ENCODE data around the gene YKT6.

YKT6 gene

DNA sequence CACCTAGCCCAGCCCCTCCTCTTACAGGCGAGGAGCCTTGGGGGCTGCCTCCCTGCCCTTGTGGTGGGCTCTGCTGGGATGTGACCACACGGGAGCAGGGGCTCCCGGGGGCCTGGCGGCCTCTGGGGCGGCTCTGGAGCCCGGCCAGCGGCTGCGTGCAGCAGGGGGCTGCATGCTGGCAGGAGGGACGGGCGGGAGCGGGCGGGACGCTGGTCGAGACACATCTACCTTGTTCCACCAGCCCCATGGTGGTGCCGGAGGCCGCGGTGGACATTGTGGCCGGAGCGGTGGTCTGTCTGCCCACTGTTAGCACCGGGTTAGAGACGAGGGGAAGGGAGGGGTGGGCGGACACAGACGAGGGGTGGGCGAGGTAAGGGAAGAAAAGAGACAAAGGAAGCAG lies 38.6 kb downstream of the YKT6 start:
- no peak overlapping the region for H3K27ac ChIP-seq
- H3K36me3 ChIP-seq = no peaks in the 10 kb centered on the region
- H3K27me3 ChIP-seq = no peaks in the 10 kb centered on the region
- no peak overlapping the region for H3K4me2 ChIP-seq
- no peak for TF ChIP-seq Cebpa-rat (IDR thresholded peaks at IDR 0.05)
- peaks cover 0 to 30% (median 14%) of the 10 kb centered on the region in 10 experiments; a peak in 11 of 20 replicates for H3K4me1 ChIP-seq
- no peak overlapping the region for H3K4me3 ChIP-seq
- no peak overlapping the region for H3K9ac ChIP-seq
- no peaks in the 10 kb centered on the region for H3K9me3 ChIP-seq (replicated peaks in 1 of 11)
- peaks cover 0 to 13% (median 0%) of the 10 kb centered on the region in 11 experiments; a peak in 1 of 22 replicates for H4K20me1 ChIP-seq

DNA sequence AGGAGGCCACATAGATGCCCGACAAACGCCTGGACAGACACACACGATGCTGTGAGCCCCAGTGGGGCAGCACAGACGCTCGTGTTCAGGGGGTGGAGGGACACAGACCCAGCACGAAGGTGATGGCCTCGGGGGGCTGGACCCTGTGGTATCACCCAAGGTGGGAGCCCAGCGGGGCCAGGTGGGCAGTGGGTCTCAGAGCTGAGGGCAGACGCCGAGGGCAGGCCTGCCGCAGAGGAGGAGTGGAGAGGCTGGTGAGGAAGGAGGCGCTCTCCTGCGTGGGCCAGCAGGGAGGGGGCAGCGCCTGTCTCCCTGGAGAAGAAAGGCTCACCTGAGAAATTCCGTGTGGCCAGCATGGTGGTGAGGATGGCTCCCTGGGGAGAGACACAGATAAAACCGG lies 39.6 kb downstream of the YKT6 start:
- peak overlapping the region in 2 of 11 experiments; percentile 30 to 32; a peak in 4 of 22 replicates for H3K4me2 ChIP-seq
- H3K27me3 ChIP-seq = no peaks in the 10 kb centered on the region
- no peak overlapping the region for H3K4me3 ChIP-seq
- 0 out of 22 replicates have a peak, but pooled peaks cover 0 to 7% (median 0%) of the 10 kb centered on the region in 11 experiments for H4K20me1 ChIP-seq
- peaks cover 0 to 30% (median 14%) of the 10 kb centered on the region in 10 experiments; a peak in 11 of 20 replicates for H3K4me1 ChIP-seq
- no peaks in the 10 kb centered on the region for H3K36me3 ChIP-seq
- H3K27ac ChIP-seq = peak overlapping the region in 6 of 11 experiments; percentile 0 to 55 (median 47); a peak in 7 of 22 replicates
- TF ChIP-seq Cebpa-rat (IDR thresholded peaks at IDR 0.05) = no peak
- peak overlapping the region in 3 of 11 experiments; percentile 30 to 55 (median 54); a peak in 3 of 22 replicates for H3K9ac ChIP-seq
- H3K9me3 ChIP-seq (replicated peaks in 1 of 11) = no peaks in the 10 kb centered on the region

DNA sequence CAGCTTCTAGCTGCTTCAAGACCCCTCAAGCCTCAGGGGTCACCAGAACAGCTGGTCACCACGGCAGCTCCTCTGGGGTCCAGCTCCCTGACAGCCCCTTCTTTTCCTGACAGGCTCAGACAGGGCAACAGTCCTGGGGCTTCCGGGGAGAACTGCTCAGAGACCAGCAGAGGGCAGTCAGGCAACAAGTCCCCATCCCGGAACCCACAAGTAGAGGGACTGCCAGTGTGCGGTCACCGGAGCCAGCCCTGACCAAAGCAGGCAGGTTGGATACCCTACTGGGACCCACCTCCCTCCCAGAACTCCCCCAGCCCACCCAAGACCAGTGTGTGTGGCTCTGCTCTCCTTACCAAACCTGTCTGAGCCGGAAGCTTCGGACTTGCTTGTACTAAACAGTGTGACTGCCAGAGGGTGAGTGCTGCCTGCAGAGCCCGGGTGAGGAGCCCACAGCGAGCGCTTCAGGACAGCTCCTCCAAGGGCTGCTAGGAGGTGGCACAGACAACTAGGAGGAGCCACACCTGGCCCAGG lies 40.3 kb downstream of the YKT6 start:
- Histone ChIP-seq H3K9ac (peak overlapping the region in 4 of 11 experiments; percentile 30 to 55 (median 44); a peak in 7 of 22 replicates), H3K4me3 (no peak overlapping the region), H3K27me3 (no peaks in the 10 kb centered on the region), H4K20me1 (0 out of 22 replicates have a peak, but pooled peaks cover 0 to 4% (median 0%) of the 10 kb centered on the region in 11 experiments), H3K36me3 (no peaks in the 10 kb centered on the region), H3K4me1 (peaks cover 0 to 30% (median 13%) of the 10 kb centered on the region in 10 experiments; a peak in 11 of 20 replicates), H3K27ac (peak overlapping the region in 9 of 11 experiments; percentile 0 to 55 (median 29); a peak in 9 of 22 replicates), H3K9me3 (replicated peaks in 1 of 11) (no peaks in the 10 kb centered on the region), H3K4me2 (peak overlapping the region in 8 of 11 experiments; percentile 5 to 37 (median 22); a peak in 6 of 22 replicates)
- TF ChIP-seq Cebpa-rat (IDR thresholded peaks at IDR 0.05) = no peak

DNA sequence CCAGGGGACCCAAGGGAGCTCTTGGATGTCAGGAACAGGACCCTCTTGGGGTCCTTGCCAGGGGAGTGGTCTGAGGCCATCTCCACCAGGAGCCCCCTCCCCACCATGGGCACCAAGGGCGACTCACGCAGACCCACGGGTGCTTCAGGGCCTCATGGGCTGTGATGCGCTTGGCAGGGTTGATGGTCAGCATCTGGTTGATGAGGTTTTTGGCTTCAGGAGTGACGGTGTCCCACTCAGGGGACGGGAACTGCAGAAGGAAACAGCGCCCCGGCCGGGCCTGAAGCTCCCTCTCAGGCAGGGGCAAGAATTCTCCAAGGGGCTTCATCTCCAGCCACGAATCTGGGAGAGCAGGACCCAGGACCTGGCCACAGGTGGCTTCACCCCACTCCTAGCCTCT lies 41.3 kb downstream of the YKT6 start:
- H3K27ac ChIP-seq = no peak overlapping the region
- H3K36me3 ChIP-seq = no peaks in the 10 kb centered on the region
- H3K9me3 ChIP-seq (replicated peaks in 1 of 11) = no peaks in the 10 kb centered on the region
- H3K4me1 ChIP-seq = peaks cover 0 to 25% (median 7%) of the 10 kb centered on the region in 10 experiments; a peak in 9 of 20 replicates
- H3K4me2 ChIP-seq = no peak overlapping the region
- H3K4me3 ChIP-seq = no peak overlapping the region
- peak overlapping the region in 1 of 11 experiments; percentile 25; a peak in 1 of 22 replicates for H3K9ac ChIP-seq
- H4K20me1 ChIP-seq = no peaks in the 10 kb centered on the region
- TF ChIP-seq Cebpa-rat (IDR thresholded peaks at IDR 0.05) = no peak
- no peaks in the 10 kb centered on the region for H3K27me3 ChIP-seq

DNA sequence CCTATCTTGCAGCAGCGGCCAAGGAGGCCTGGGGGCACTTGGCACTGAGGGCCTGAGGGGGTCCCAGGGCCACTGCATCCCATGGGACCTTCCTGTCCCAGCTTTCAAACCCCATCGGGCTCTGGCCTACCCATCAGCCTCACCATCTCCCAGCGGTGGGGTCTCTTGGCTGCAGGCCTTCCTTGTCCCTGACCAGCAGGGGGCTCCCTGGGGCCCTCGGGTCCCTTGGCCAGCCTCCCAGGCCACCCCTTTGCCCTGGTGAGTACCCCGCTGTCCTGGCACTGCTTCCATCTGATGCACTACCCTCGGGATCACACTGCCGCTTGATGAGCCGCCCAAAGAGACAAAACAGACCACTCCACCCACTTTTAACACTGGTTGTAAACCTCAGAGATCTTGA lies 43.5 kb downstream of the YKT6 start:
- Histone ChIP-seq H3K27me3 (no peaks in the 10 kb centered on the region), H4K20me1 (no peaks in the 10 kb centered on the region), H3K4me1 (peaks cover 0 to 21% (median 6%) of the 10 kb centered on the region in 10 experiments; a peak in 8 of 20 replicates), H3K9ac (no peak overlapping the region), H3K27ac (no peak overlapping the region), H3K4me2 (no peak overlapping the region), H3K4me3 (no peak overlapping the region), H3K9me3 (replicated peaks in 1 of 11) (no peaks in the 10 kb centered on the region), H3K36me3 (no peaks in the 10 kb centered on the region)
- TF ChIP-seq Cebpa-rat (IDR thresholded peaks at IDR 0.05) = no peak

DNA sequence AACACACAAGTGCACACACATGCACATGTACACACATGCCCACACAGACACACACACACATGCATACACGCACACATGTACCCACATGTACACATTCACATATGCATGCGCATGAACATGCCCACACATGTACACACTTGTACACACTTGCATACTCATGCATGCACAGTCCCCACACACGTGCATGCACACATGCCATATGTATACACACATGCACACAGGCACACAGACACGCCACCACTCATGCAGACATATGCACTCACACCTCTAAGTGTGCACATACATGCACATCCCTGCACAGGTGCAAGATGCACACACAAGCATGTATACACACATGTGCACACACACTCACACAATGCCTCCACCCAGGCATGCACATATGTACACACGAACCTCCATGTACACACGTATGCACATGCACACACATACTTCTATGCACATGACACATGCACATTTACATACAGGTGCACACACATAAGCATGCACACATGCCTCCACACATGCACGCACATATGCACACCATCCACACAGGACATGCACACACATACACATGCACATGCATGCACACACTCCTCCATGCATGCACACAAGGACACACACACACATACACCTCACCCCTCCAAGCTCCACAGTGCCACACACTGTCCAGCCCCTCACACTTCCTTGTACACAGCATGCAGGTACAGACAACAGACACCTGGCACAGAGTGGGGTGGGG lies 45.8 kb downstream of the YKT6 start:
- H3K27ac ChIP-seq = no peak overlapping the region
- no peaks in the 10 kb centered on the region; a peak in 1 of 22 replicates for H4K20me1 ChIP-seq
- H3K9me3 ChIP-seq (replicated peaks in 1 of 11) = no peaks in the 10 kb centered on the region
- no peaks in the 10 kb centered on the region for H3K36me3 ChIP-seq
- no peak for TF ChIP-seq Cebpa-rat (IDR thresholded peaks at IDR 0.05)
- H3K27me3 ChIP-seq = no peaks in the 10 kb centered on the region
- no peak overlapping the region for H3K9ac ChIP-seq
- peaks cover 0 to 8% (median 0%) of the 10 kb centered on the region in 10 experiments; a peak in 6 of 20 replicates for H3K4me1 ChIP-seq
- no peak overlapping the region for H3K4me3 ChIP-seq
- H3K4me2 ChIP-seq = no peak overlapping the region

DNA sequence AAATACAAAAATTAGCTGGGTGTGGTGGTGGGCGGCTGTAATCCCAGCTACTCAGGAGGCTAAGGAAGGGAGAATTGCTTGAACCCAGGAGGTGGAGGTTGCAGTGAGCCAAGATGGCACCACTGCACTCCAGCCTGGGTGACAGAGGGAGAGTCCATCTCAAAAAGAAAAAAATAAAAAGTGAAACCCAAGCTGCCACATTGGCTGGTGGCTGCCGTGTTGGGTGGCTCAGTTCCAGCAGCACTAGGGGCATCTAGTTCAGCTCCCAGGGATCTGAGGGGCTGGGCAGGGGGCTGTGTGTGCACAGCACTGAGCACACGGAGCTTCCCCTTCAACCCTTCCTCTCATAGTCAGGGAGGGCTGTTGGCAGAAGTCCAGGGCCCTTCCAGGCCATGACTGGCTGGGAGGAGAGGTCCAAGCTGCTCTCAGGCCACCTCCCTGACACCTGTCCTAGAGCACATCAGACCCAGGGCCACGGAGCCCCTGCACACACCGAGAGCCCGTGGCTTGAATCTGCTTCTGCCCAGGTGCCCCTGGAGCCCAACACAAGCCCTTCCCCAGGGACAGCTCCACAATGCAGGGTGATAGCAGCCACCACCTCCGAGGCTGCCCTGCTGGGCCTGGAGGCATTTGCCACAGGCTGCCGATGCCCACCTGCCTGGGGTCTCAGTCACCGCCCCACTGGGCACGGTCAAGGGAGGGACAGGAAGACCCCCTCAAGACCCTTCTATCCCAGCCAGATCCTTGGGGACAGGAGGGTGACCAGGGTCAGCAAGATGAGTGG lies 47.3 kb downstream of the YKT6 start:
- no peaks in the 10 kb centered on the region for H3K27me3 ChIP-seq
- H3K9me3 ChIP-seq (replicated peaks in 1 of 11) = no peaks in the 10 kb centered on the region
- no peak overlapping the region for H3K4me2 ChIP-seq
- H3K4me3 ChIP-seq = no peak overlapping the region
- peaks cover 0 to 8% (median 0%) of the 10 kb centered on the region in 10 experiments; a peak in 5 of 20 replicates for H3K4me1 ChIP-seq
- no peaks in the 10 kb centered on the region; a peak in 1 of 22 replicates for H4K20me1 ChIP-seq
- no peak overlapping the region for H3K27ac ChIP-seq
- no peak overlapping the region for H3K9ac ChIP-seq
- H3K36me3 ChIP-seq = no peaks in the 10 kb centered on the region
- no peak for TF ChIP-seq Cebpa-rat (IDR thresholded peaks at IDR 0.05)

DNA sequence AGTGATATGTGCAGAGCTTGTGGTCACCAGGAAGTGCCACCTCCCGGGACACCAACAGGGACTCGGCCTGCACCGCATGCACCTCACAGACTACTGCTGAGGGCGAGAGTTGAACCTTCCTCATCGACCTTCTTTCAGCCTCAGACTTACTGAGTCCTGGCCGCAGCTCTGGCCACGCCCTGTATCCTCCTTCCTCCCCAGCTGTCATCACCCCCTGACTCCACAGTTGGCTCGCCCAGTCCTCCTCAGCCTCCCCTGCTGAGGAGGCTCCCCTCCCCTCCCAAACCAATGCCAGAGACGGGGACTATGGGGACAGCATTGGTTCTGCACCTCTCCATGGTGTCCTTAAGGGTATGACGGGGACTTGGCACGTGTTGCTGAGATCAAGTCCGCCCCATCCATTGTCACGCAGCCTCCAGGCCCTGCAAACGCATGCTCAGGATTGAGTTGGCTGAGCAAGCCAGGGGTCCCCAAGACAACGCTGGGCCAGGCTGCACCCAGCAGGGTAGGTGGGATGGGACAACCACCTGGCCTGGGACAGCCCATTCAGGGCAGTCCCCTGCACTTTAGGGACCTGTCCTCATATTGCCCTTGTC lies 49.0 kb downstream of the YKT6 start:
- no peaks in the 10 kb centered on the region for H3K9me3 ChIP-seq (replicated peaks in 1 of 11)
- H3K36me3 ChIP-seq = no peaks in the 10 kb centered on the region
- peaks cover 0 to 5% (median 0%) of the 10 kb centered on the region in 10 experiments; a peak in 5 of 20 replicates for H3K4me1 ChIP-seq
- no peak for TF ChIP-seq Cebpa-rat (IDR thresholded peaks at IDR 0.05)
- no peaks in the 10 kb centered on the region for H3K27me3 ChIP-seq
- no peaks in the 10 kb centered on the region; a peak in 1 of 22 replicates for H4K20me1 ChIP-seq
- no peak overlapping the region for H3K4me2 ChIP-seq
- H3K27ac ChIP-seq = no peak overlapping the region
- H3K9ac ChIP-seq = no peak overlapping the region
- H3K4me3 ChIP-seq = no peak overlapping the region

Data from BLaER1 treated with 17β-estradiol and CSF1 and Interleukin-3, amounts not matched to agents 10 nM and 100 nM (cell line).